T47D (cell line): ENCODE measurements around the gene NHLRC2.
A peak's percentile ranks its signal among the peaks of the same experiment; 100 is the strongest.
"Not testable (repeated sequence)": the region's sequence is repeated elsewhere in the genome, so short reads cannot be mapped to it uniquely, and the experiment has no call there.

Experiments
- DNase-seq, 2 experiments: peaks; one replicate each; pipeline versions ENCODE4 v3.0.0 to v3.0.0-alpha.2; 2011 to 2012; ENCODE audit warnings: low read depth in 1 of 2, low spot score in 1 of 2
- JUND ChIP-seq: IDR thresholded peaks from 2 replicates; pipeline ENCODE4 v1.6.1; 2012; ENCODE audit warnings: low read depth
- in situ Hi-C: cut with HindIII; loops from 2 replicates; pipeline ENCODE4 v1.10.0; 2016; ENCODE audit warnings: low sequenced_read_pairs, low pct_unique_long_range_greater_than_20kb

Gene NHLRC2, protein sequence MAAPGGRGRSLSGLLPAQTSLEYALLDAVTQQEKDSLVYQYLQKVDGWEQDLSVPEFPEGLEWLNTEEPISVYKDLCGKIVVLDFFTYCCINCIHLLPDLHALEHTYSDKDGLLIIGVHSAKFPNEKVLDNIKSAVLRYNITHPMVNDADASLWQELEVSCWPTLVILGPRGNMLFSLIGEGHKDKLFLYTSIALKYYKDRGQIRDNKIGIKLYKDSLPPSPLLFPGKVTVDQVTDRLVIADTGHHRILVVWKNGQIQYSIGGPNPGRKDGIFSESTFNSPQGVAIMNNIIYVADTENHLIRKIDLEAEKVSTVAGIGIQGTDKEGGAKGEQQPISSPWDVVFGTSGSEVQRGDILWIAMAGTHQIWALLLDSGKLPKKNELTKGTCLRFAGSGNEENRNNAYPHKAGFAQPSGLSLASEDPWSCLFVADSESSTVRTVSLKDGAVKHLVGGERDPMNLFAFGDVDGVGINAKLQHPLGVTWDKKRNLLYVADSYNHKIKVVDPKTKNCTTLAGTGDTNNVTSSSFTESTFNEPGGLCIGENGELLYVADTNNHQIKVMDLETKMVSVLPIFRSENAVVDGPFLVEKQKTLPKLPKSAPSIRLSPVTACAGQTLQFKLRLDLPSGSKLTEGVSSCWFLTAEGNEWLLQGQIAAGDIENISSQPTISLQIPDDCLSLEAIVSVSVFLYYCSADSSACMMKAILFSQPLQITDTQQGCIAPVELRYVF

DNA sequence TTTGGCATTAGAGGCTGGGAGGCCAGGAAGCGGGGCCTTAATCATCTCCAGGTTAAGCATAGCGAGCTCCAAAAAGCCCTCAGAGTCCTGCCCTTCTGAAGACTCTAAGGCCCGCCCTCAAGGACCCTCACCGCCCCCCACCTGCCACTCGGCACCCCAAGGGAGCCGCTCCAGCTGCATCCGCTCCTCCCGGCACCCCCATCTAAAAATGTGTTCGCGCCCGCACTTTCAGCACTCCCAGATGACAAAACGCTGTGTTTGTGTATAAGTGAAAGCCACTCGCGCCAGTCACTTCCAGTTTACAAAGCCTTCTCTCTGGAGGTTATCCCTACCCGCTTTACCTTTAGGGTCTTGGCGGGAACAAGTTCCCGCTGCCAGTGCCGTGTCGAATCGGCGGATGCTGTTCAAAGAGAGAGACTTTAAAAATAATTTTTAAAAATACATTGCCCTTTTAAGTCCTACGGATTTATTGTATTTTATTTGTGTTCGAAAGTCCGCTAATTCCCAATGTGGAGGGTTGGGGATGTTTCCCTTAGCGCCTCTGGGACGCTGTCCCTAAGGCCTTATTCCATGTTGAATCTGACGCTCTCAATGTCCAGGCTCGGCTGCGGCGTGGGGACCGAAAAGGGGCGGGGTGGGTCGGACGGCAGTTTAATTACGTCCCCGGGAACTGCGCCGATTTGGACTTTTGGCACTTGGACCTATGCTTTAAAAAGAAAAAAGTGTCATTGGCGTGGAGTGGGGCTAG lies at the start of gene NHLRC2, which contains the start of gene DCLRE1A:
Gene NHLRC2 (plus strand): TSS at position 649 of the 748 bp plus-strand sequence. CDS start 212 bp downstream, outside the sequence.
Gene DCLRE1A (minus strand): TSS at position 70 of the 748 bp plus-strand sequence. CDS start 900 bp downstream, outside the sequence.
- in situ Hi-C loops: no loop called here
- peak; percentile 31 to 86 for DNase-seq
- TF ChIP-seq JUND: no peak

DNA sequence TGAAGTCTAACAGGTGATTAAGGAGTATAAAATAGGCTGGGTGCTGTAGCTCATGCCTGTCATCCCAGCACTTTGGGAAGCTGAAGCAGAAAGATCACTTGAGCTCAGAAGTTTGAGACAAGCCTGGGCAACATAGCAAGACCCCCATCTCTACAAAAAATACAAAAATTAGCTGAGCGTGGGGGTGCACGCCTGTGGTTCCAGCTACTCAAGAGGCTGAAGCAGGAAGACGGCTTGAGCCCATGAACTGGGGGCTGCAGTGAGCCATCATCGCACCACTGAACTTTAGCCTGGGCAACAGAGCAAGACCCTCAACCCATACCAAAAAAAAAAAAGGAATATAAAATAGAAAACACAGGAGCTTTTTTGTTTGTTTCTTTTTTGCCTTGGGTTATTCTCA lies 48.0 kb upstream of the NHLRC2 start:
- no peak for TF ChIP-seq JUND
- DNase-seq: no peak
- in situ Hi-C loops: no loop called here

DNA sequence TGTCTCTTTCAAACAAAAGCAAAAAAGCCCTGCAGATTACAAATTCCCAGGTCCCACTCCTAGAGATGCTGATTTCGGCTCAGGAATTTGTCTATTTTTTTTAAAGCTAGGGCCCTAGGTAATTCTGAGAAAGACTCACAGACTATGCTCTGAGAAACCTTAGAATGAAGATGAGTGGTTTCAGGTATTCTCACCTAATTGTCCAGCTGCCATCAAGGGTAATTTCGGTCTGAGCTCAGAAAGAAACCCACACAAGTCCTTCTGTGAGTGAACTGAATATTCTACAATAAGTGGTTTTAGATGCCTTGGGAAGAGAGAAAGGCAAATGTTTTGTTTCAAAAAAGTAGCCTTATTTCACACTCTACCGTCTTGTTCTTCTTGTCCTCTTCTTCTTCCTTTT lies 46.3 kb upstream of the NHLRC2 start:
- no peak for TF ChIP-seq JUND
- DNase-seq: no peak
- in situ Hi-C loops: no loop called here

DNA sequence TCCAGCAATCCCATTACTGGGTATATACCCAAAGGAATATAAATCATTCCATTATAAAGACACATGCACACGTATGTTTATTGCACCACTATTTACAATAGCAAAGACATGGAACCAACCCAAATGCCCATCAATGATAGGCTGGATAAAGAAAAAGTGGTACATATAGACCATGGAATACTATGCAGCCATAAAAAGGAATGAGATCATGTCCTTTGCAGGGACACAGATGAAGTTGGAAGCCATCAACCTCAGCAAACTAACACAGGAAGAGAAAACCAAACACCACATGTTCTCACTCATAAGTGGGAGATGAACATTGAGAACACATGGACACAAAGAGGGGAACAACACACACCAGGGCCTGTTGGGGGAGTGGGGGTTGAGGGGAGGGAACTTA lies 39.8 kb upstream of the NHLRC2 start:
- DNase-seq, in situ Hi-C loops: not testable (repeated sequence)

DNA sequence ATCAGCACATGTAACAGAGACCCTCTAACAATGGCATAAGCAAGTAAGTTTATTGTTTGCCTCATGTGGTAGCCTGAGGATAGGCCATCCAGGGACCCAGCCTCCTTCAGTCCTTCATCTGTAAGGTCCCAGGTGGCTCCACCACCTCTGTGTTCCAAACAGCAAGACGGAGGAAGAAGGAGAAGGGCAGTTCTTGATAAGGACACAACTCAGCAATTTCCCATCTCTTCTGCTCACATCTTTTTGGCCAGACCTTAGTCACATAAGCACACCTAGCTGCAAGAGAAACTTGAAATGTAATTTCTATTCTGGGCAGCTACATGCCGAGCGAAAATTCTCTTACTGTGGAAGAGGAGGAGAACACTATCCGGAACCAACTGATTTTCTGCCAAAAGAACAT lies 34.5 kb upstream of the NHLRC2 start:
- TF ChIP-seq JUND: no peak
- no peak for DNase-seq
- in situ Hi-C loops: no loop called here

DNA sequence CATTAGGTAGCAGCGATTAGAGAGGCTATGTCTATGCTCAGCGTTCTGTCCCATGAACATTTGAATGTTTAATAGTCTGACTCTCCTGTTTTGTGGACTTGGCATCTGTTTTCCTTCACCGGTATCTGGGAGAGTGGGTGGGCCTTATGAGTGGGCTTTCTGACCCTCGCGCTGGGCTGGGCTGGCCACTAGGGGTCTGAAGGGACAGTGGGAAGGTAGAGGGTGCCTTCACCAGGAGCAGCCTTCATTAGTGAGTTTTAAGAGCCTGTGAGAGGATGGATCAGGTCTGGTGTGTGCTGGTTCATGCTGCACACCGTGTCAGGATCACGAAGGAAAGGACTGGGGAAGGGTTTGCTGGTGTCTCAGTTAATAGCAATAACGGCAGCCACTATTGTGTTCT lies 34.0 kb upstream of the NHLRC2 start:
- in situ Hi-C loops: no loop called here
- no peak for DNase-seq
- no peak for TF ChIP-seq JUND

DNA sequence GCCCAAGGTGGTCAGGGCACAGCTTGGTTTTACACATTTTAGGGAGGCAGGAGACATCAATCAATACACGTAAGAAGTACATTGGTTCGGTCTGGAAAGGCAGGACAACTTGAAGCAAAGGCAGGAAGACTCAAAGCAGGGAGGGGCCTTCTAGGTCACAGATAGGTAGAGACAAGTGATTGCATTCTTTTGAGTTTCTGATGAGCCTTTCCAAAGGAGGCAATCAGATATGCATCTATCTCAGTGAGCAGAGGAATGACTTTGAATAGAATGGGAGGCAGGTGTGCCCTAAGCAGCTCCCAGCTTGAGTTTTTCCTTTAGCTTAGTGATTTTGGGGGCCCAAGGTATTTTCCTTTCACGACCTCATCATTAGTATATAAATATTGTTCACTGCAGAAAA lies 33.2 kb upstream of the NHLRC2 start:
- in situ Hi-C loops, DNase-seq: not testable (repeated sequence)

DNA sequence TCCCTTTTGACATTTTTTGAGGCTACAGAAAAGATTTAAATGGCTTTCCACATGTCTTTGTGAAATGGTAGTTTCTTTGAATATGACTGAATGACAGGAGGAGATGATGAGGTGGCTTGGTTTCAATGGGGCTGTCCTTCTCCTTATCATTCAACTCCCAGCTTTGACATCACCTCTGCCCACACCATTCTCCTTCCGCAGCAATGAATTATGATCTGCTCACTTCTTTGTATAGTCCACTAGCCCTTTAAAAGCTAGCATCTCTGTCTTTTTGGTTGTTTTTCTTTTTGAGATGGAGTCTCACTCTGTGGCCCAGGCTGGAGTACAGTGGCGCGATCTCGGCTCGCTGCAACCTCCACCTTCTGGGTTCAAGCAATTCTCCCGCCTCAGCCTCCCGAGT lies 32.3 kb upstream of the NHLRC2 start:
- no peak for TF ChIP-seq JUND
- in situ Hi-C loops: no loop called here
- no peak for DNase-seq

DNA sequence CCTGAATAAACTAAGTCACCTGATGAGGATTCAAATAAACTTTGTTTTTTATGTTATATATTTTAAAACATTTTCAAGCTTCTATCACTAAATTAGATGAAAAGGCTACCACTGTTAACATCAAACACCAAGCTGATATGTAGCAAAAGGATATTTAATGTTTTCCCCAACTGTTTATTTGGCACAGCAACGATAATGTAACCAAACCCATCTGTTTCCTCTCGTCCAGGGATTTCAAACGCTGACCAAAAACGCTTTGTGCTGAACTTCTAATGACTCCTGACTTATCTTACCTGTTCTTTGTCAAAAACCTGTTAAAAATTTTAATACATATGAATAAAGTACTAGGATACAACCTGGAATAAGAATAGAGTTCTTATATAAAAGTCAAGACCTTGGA lies 31.1 kb upstream of the NHLRC2 start:
- no peak for TF ChIP-seq JUND
- no peak for DNase-seq
- in situ Hi-C loops: no loop called here

DNA sequence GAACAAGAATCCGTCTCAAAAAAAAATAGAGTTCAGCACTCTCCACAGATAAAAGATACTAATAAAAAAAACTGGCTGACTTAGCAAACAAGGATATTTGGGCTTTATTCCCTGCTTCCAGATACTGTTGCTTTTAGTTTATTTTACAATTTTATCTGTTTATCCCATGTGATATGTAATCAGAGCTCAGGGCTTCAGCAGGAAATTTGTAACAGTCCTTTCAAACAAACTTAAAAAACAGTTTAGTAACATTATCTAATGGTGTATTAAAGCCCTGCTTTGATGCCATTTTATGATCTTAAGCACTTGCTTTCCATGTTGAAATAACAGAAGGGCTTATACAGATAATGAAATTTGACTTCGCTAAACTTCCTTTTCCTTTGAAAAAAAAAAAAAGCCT lies 28.7 kb upstream of the NHLRC2 start:
- DNase-seq: no peak
- in situ Hi-C loops: no loop called here
- no peak for TF ChIP-seq JUND

DNA sequence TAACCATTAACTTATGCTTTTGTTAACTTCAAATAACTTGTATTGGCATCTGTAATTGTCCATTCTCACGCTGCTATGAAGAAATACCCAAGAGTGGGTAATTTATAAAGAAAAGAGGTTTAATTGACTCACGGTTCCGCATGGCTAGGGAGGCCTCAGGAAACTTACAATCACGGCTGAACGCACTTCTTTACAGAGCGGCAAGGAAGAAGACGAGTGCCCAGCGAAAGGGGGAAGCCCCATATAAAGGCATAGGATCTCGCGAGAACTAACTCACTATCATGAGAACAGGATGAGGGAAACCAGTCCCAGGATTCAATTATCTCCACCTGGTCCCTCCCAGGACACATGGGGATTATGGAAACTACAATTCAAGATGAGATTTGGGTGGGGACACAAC lies 25.9 kb upstream of the NHLRC2 start:
- in situ Hi-C loops, DNase-seq: not testable (repeated sequence)

DNA sequence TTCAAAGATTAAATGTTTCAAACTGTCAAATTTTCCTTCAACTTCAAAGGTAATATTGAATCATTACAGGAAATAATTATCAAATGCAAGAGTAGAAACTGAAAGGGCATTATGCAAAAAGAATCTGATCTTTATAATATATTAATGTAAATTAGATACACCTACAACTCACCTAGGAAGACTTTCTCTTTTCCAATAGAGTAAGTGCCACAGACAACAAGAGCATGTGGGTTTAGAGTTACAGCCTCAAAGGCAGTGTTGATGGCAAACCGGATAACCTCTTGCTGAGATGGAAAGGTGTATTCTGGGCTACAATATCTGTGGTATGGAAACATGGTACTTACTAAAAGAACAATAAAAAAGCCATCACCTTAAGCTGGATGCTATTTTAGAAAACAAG lies 12.3 kb upstream of the NHLRC2 start:
- DNase-seq: no peak
- in situ Hi-C loops: no loop called here
- TF ChIP-seq JUND: no peak
